ENCODE measurements around the gene UROC1. TPM values are rescaled to one million over a fixed set of nuclear protein-coding genes. Genes with fewer than 3 reads are reported as not detected.

UROC1 gene
- total and polyA plus RNA-seq, 9 of the 15 experiments (the other 6 are each of a cell fraction or from before 2014, with no cell fraction given): not detected

- TF ChIP-seq PCBP2 (IDR thresholded peaks at IDR 0.05; ENCODE audit: low read depth, low read length, poor library complexity, severe bottlenecking) (no peak), ZNF263 (CRISPR knock-in tag; IDR thresholded peaks at IDR 0.05; ENCODE audit: borderline replicate concordance) (no peak), ATF3 (IDR thresholded peaks at IDR 0.05) (no peak), ATF3 (CRISPR knock-in tag; conservative IDR thresholded peaks at IDR 0.05) (no peak), ZC3H4 (CRISPR knock-in tag; IDR thresholded peaks at IDR 0.05; ENCODE audit: borderline replicate concordance) (no peak), ZNF436 (CRISPR knock-in tag; IDR thresholded peaks at IDR 0.05) (no peak), LARP7 (IDR thresholded peaks at IDR 0.05) (no peak), HDGF (IDR thresholded peaks at IDR 0.05) (no peak), SNRNP70 (optimal IDR thresholded peaks at IDR 0.05; ENCODE audit: low read depth, low read length) (no peak), PATZ1 (CRISPR knock-in tag; IDR thresholded peaks at IDR 0.05; ENCODE audit: borderline replicate concordance) (no peak), ZKSCAN8 (CRISPR knock-in tag; IDR thresholded peaks at IDR 0.05) (no peak), ZNF518B (CRISPR knock-in tag; IDR thresholded peaks at IDR 0.05) (no peak), TOE1 (IDR thresholded peaks at IDR 0.05; ENCODE audit: borderline replicate concordance) (no peak), TOE1 (CRISPR knock-in tag; IDR thresholded peaks at IDR 0.05; ENCODE audit: borderline replicate concordance, low read depth) (no peak)
- Histone ChIP-seq H3K4me3 (no peak overlapping the region), H3K9me3 (replicated peaks; ENCODE audit: control insufficient read depth, insufficient read depth, low read depth, low read length) (no peaks in the 10 kb centered on the region), H3K27me3 (ENCODE audit: control insufficient read depth in 2 of 2, insufficient read depth in 2 of 2, low read length in 2 of 2) (peaks cover 0 to 33% of the 10 kb centered on the region in 2 experiments; a peak in 3 of 5 replicates), H4K20me1 (replicated peaks; ENCODE audit: control insufficient read depth, insufficient read depth, low read length) (no peaks in the 10 kb centered on the region), H3K9me1 (ENCODE audit: control insufficient read depth, insufficient read depth, low read length) (no peaks in the 10 kb centered on the region), H3K79me2 (ENCODE audit: control insufficient read depth, insufficient read depth, low read length) (no peaks in the 10 kb centered on the region), H2AFZ (ENCODE audit: low read depth, low read length) (no peak overlapping the region), H3K4me1 (replicated peaks in 1 of 2; ENCODE audit: control insufficient read depth in 2 of 2, insufficient read depth in 2 of 2, low read length in 2 of 2) (peaks cover 3 to 9% of the 10 kb centered on the region in 2 experiments), H3K36me3 (ENCODE audit: control insufficient read depth, insufficient read depth, low read length) (no peaks in the 10 kb centered on the region), H3K27ac (ENCODE audit: extremely low read depth, low read depth, low read length) (no peak overlapping the region), H3K4me2 (ENCODE audit: insufficient read depth, low read length) (no peak overlapping the region), H3K9ac (ENCODE audit: insufficient read depth in 1 of 2, low read depth in 2 of 2, low read length in 2 of 2) (no peak overlapping the region)
- 7% methylated on average over 6 of the region's 6 CpGs for WGBS (ENCODE audit: insufficient coverage, low coverage, missing lambda C conversion rate)
- in situ Hi-C loops (cut with MboI) (no loop called here), intact Hi-C loops (cut with micrococcal nuclease) (no loop called here)
- DNase-seq (ENCODE audit: extremely low read depth in 1 of 4, low spot score in 3 of 4): no peak
- POLR2A ChIA-PET: interaction anchor here (0.8 kb wide), 1 partner anchor 9 kb away, joined by 5 read pairs; no protein-coding TSS in a partner anchor
- ATAC-seq: no peak
- CTCF ChIA-PET (ENCODE audit: low intra/inter-chr PET ratio): no interaction called here
- no peak for FAIRE-seq
- BruUV-seq (replicated peaks): no TSS peak
These were observed 28.4 kb upstream of the UROC1 start for GRCh38 chr3:126546013-126546412.
